Stimulated activated CD4-positive, alpha-beta T cell treated with anti-CD3 and anti-CD28 coated beads, Interleukin-12 subunit alpha, Interleukin-12 subunit beta, amount 100 ng/mL, for 24 hours (primary cell): ENCODE measurements around the gene CRTC1.
"Not testable (repeated sequence)": the region's sequence is repeated elsewhere in the genome, so short reads cannot be mapped to it uniquely, and the experiment has no call there.

Source experiments
- DNase-seq, 2 experiments: peaks; one replicate each; pipeline ENCODE4 v3.0.0-alpha.2; 2020; ENCODE audit warnings: low read depth in 2 of 2

Gene CRTC1

GRCh38 chr19:18668744-18669523 is 14.5 kb upstream of the CRTC1 start:
- no peak for DNase-seq

GRCh38 chr19:18669524-18669817 is 14.0 kb upstream of the CRTC1 start:
- DNase-seq: no peak

GRCh38 chr19:18669883-18670282 is 13.6 kb upstream of the CRTC1 start:
- DNase-seq: no peak

DNA sequence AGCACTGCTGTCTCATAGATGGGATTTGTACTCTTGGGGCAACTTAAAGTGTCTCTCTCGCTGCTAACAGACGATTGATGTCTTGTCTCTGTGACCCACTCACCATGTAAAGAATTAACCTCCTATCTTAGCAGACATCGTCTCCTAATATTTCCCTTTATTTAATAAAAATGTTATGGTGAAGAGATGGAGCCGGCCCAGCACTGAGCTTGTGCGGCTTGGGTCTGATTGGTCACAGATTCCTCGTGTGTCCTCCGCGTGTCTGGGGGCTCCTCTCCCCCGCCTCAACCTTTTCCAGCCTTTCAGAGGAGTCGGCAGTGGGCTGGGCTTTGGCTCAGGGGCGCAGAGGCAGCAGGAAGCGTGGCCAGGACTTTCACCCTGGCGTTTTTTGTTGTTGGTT is 13.2 kb upstream of the CRTC1 start:
- no peak for DNase-seq

DNA sequence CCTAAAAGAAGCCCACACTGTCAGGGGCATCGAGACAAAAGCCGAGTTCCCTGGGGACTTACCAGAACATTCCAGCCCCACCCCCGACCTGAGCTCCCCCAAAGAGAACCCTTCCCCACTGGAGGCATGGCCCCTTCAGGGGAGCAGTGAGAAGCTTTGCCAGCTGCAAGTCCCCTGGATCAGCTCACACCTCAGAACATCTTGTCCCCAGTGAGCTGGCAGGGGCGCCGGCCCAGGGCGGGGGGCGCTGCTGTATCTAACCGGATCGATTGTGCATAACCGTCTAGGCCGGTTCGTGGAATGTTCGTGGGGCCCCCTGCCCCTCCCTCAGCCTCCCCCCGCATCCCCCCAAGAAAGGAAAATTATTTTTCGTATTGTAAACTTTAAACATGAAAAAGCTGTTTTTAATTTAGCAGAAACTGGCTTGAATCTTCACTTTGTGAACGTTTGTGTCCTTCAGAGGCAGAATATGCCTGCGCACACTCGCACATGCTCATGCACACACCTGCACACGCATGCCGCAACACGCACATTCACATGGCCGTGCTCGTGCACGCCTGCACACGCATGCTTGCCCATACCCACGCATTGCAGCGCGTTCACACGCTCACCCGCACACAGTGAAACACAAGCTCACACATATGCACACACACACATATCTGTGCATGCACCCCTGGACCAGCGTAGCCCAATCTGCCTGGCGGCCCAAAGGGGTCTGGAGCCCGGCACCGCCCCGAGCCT is 12.0 kb upstream of the CRTC1 start:
- no peak for DNase-seq

- DNase-seq: no peak
Measured at GRCh38 chr19:18672044-18672451, 11.4 kb upstream of the CRTC1 start.

DNA sequence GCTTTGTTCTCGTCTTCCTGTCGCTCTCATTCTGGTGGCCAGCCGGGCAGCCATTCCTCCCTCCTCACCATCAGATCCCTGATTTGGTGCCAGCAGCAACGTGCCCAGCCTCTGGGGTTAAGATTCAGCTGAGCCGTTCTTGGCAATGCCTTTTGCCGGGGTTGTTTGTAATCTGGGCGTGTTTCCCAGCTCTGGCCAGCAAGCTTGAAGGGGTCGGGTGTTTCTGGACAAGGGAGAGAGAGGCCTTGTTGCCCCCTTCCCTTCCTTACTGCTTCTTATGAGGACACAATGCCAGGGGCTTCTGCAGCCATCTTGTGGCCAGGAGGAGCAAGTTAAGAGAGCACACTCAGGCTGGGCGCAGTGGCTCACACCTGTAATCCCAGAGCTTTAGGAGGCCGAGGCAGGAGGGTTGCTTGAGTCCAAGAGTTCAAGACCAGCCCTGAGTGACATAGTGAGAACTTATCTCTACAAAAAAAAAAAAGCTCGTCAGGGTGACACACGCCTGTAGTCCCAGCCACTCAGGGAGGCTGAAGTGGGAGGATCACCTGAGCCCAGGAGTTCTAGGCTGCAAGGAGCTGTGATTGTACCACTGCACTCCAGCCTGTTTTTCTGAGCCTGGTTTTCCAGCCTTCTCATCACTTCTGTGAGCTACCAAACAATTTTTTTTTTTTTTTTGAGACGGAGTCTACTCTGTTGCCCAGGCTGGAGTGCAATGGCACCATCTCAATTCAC is 10.7 kb upstream of the CRTC1 start:
- DNase-seq: no peak

DNA sequence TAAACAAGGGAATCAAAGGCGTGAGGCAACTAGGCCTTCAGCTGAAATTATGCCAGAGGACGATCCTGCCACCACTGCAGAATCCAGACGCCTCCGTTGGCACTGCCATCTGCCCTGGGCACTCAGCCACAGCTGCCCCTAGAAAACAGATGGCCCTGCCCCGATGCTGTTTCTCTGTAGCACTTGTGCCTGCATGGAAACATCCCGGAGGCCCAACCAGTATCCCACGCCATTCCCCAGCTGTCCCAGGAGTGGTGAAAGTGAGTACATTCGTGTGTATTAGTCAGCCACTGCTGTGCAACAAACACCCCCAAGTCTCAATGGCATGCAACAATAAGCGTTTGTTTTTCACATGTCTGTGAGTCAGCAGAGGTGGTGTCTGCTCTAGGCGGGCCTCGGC is 8.9 kb upstream of the CRTC1 start:
- DNase-seq: no peak

- DNase-seq: no peak
Measured at GRCh38 chr19:18675779-18676178, 7.7 kb upstream of the CRTC1 start.

- no peak for DNase-seq
Measured at GRCh38 chr19:18676692-18677091, 6.8 kb upstream of the CRTC1 start.

DNA sequence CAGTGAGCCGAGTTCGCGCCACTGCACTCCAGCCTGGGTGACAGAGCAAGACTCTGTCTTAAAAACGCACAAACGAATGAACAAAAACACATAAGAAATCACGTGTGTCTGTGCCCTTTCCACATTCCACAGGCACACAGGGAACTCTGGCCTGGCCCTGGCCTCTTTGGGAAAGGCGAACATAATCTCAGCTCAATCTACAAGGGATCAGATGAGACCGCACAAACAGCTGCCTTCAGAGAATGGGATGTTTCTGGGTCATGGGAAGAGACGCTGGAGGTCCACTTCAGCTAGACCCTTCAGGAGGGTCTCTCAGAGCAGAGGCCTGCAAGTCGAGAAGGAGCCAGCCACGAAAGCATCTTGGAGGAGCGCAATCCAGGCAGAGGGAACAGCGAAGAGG is 6.3 kb upstream of the CRTC1 start:
- no peak for DNase-seq

GRCh38 chr19:18680148-18680547 is 3.3 kb upstream of the CRTC1 start:
- not testable (repeated sequence) for DNase-seq

GRCh38 chr19:18682807-18683108 is 722 bp upstream of the CRTC1 start:
- DNase-seq: no peak

GRCh38 chr19:18683958-18684641 is 620 bp downstream of the CRTC1 start:
- no peak for DNase-seq

DNA sequence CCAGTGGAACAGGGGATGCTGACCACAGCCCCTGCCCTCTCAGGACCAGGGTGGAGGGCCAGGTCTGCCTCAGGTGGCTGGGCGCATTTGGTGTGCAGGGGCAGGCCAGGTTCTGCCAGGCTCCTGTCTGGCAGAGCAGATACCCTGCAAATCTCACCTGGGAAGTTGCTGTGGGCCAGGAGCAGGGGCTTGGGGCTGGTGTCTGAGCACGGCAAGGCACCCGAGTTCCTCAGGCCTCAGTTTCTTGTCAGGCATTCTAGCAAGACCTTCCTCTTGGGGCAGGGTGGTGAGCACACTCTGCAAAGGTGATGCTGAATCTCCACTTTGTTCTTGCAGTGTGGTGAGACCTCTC is 1.1 kb downstream of the CRTC1 start:
- DNase-seq: no peak

GRCh38 chr19:18685597-18686190 is 2.2 kb downstream of the CRTC1 start:
- DNase-seq: no peak

- DNase-seq: no peak
Measured at GRCh38 chr19:18687740-18688465, 4.4 kb downstream of the CRTC1 start.

DNA sequence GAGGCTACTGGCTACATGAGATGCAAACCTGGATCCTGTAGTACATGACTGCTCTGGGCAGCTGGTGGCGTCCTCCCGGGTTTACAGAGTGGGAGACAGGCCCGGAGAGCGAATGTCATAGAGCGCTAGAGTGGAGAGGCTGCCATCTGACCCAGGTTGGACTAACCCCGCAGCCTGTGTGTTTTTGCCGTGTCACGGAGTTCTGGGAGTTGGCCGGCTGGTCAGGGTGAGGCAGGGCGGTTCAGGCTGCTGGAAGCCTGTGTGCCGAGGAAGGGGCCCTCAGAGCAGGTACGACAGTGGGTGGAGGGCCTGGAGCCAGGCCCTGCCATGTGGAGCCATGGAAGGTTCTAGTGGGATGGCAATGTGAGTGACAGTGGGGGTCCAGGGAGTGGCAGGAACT is 12.5 kb downstream of the CRTC1 start:
- DNase-seq: no peak

- DNase-seq: no peak
Measured at GRCh38 chr19:18697680-18698079, 14.2 kb downstream of the CRTC1 start.

GRCh38 chr19:18698321-18699167 is 15.1 kb downstream of the CRTC1 start:
- DNase-seq: no peak
